ENCODE measurements around the gene SCUBE1. TPM values are rescaled to one million over a fixed set of nuclear protein-coding genes. Genes with fewer than 3 reads are reported as not detected.

SCUBE1 gene
- total and polyA plus RNA-seq, 2 of the 4 experiments (the other 2 are of a cell fraction) = not detected

DNA sequence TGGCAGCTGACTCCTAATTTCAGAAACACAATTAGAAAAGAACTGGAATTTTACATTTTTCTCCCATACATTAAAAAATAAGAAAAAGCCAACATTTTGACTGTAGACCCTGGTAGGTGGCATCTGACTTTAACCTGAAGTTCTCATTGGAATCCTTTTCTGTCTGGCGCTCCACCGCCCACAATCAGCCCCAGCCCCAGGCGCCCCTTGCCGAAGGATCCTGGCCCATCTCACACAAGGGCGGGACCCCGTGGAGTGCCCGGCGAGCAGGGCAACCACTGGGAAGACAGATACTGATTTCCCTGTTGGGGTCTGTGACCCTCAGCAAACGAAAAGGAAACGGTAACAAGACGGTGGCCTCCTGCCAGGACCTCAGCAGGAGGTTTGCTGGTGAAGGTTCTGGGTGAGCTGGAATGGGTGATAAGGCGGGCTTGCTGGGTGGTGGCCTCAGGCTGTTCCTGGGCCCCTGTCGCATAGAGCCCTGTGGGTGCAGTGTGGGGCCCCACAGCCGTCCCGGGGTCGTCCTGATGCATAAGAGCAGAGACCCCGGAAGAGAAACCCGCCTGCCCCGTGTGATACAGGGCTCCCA is 176.1 kb downstream of the SCUBE1 start:
- 86% methylated on average over 8 of the region's 19 CpGs; no CpG with 5 or more reads in 1 of the 2 experiments for WGBS, 2 experiments (ENCODE audit: extremely low coverage in 2 of 2, insufficient read length in 1 of 2)
- no TSS peak for BruUV-seq (replicated peaks)
- TF ChIP-seq NFE2L2 (IDR thresholded peaks at IDR 0.05; ENCODE audit: low read depth, low read length) = no peak

More for the DNA sequence above, 176.1 kb downstream of the SCUBE1 start:
- peaks cover 35% of the 10 kb centered on the region for H3K36me3 ChIP-seq (ENCODE audit: control insufficient read depth, insufficient read depth, low read length)
- H3K79me1 ChIP-seq (ENCODE audit: low read depth in 1 of 2, low read length in 2 of 2) = peaks cover 0 to 5% of the 10 kb centered on the region in 2 experiments; a peak in 1 of 4 replicates
- no peak for DNase-seq
- no peak overlapping the region for H4K8ac ChIP-seq (ENCODE audit: low read depth in 2 of 2, low read length in 2 of 2)
- H2BK20ac ChIP-seq (ENCODE audit: low read depth, low read length) = no peak overlapping the region
- dilution Hi-C loops (cut with HindIII; ENCODE audit: low sequenced_read_pairs, unreplicated experiment) = no loop called here
- in situ Hi-C loops (cut with MboI; ENCODE audit: low sequenced_read_pairs) = no loop called here
- no peak overlapping the region for H3K27ac ChIP-seq (ENCODE audit: insufficient read depth, low read length)
- ATAC-seq (ENCODE audit: low read depth) = no peak
- no peak overlapping the region for H4K5ac ChIP-seq (ENCODE audit: low read depth, low read length)
- intact Hi-C loops (cut with micrococcal nuclease) = no loop called here
- ChIA-PET CTCF (no interaction called here), POLR2A (ENCODE audit: unreplicated experiment) (no interaction called here)
- H3K4me2 ChIP-seq (ENCODE audit: low read depth, low read length) = no peak overlapping the region
- no peaks in the 10 kb centered on the region for H3K9me3 ChIP-seq (ENCODE audit: control insufficient read depth, insufficient read depth, low read length)
- no peak overlapping the region for H3K56ac ChIP-seq (ENCODE audit: extremely low read depth, insufficient read depth, low read length)
- no peak overlapping the region for H2BK15ac ChIP-seq (ENCODE audit: low read depth, low read length)
- H2BK120ac ChIP-seq (ENCODE audit: low read depth, low read length) = no peak overlapping the region
- H3K4ac ChIP-seq (ENCODE audit: low read depth, low read length) = no peak overlapping the region
- no peak overlapping the region for H4K91ac ChIP-seq (ENCODE audit: insufficient read depth, low read depth, low read length)
- H3K9ac ChIP-seq (ENCODE audit: low read depth, low read length) = no peak overlapping the region
- peaks cover 4% of the 10 kb centered on the region for H4K20me1 ChIP-seq (ENCODE audit: insufficient read depth, low read length)
- no peak overlapping the region for H3K18ac ChIP-seq (ENCODE audit: low read depth, low read length)
- H3K4me1 ChIP-seq (ENCODE audit: control insufficient read depth, insufficient read depth, low read length) = no peaks in the 10 kb centered on the region
- peaks cover 4% of the 10 kb centered on the region; the same call in 1 of the 2 replicates for H3K9me1 ChIP-seq (ENCODE audit: insufficient read depth, low read length)
- no peak overlapping the region for H2AK9ac ChIP-seq (replicated peaks; ENCODE audit: low read depth, low read length, poor library complexity)
- H3K14ac ChIP-seq (replicated peaks; ENCODE audit: low read depth, low read length) = no peak overlapping the region
- H3K23ac ChIP-seq (ENCODE audit: low read depth, low read length) = no peak overlapping the region
- no peak overlapping the region for H3K4me3 ChIP-seq (ENCODE audit: insufficient read depth, low read depth, low read length)
- H2AFZ ChIP-seq (replicated peaks; ENCODE audit: low read length, poor library complexity) = no peak overlapping the region
- no peaks in the 10 kb centered on the region for H3K27me3 ChIP-seq (ENCODE audit: control insufficient read depth, insufficient read depth, low read length)
- H2BK5ac ChIP-seq (ENCODE audit: low read depth, low read length, poor library complexity, severe bottlenecking) = no peak overlapping the region
- no peak overlapping the region for H2AK5ac ChIP-seq (ENCODE audit: low read depth, low read length)

All from IMR-90 (cell line).